RPMI8226 (cell line): ENCODE measurements around the gene RTN4IP1.
"Not testable (repeated sequence)": the region's sequence is repeated elsewhere in the genome, so short reads cannot be mapped to it uniquely, and the experiment has no call there.

Experiments used
- DNase-seq: peaks from one replicate; pipeline ENCODE4 v3.0.0-alpha.2; 2015

Gene RTN4IP1

GRCh38 chr6:106574741-106575458, 54.4 kb downstream of the RTN4IP1 start:
- no peak for DNase-seq

- DNase-seq = no peak
Measured at GRCh38 chr6:106572875-106573585, 56.3 kb downstream of the RTN4IP1 start.

DNA sequence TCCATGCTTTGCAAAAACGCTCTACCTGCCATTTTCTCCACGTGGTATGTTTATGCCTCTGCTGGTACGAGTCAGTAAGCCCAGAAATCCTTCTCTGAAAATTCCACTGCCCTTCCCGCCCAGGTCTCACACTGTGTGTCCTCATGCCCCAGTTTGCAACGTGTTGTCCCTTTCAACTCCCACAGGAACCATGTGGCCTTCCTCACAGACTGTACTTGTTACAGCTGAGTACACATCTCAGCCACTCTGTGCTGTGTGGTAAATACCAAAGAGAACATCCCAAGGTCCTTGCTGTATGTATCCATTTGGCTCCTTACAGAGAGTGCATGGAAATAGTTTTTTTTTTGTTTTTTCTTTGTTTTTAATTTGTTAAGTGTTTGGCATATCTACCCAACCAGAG, 56.9 kb downstream of the RTN4IP1 start:
- DNase-seq = no peak

- no peak for DNase-seq
Measured at GRCh38 chr6:106569428-106569827, 59.9 kb downstream of the RTN4IP1 start.

GRCh38 chr6:106568530-106568929, 60.8 kb downstream of the RTN4IP1 start:
- DNase-seq = no peak

GRCh38 chr6:106564476-106564875, 64.8 kb downstream of the RTN4IP1 start:
- DNase-seq = no peak

GRCh38 chr6:106563614-106564013, 65.7 kb downstream of the RTN4IP1 start:
- DNase-seq = no peak

GRCh38 chr6:106561686-106562405, 67.5 kb downstream of the RTN4IP1 start:
- no peak for DNase-seq

GRCh38 chr6:106560996-106561685, 68.2 kb downstream of the RTN4IP1 start:
- no peak for DNase-seq

DNA sequence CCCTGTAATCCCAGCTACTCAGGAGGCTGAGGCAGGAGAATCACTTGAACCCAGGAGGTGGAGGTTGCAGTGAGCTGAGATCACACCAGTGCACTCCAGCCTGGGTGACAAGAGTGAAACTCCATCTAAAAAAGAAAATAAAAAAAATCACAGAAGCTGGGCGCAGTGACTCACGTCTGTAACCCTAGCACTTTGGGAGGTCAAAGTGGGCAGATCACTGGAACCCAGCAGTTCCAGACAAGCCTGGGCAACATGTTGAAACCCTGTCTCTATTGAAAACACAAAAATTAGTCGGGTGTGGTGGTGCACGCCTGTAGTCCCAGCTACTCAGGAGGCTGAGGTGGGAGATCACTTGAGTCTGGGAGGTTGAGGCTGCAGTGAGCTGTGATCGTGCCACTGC, 69.6 kb downstream of the RTN4IP1 start:
- DNase-seq = not testable (repeated sequence)

GRCh38 chr6:106558364-106558763, 70.9 kb downstream of the RTN4IP1 start:
- no peak for DNase-seq

- DNase-seq = no peak
Measured at GRCh38 chr6:106557837-106558236, 71.5 kb downstream of the RTN4IP1 start.

DNA sequence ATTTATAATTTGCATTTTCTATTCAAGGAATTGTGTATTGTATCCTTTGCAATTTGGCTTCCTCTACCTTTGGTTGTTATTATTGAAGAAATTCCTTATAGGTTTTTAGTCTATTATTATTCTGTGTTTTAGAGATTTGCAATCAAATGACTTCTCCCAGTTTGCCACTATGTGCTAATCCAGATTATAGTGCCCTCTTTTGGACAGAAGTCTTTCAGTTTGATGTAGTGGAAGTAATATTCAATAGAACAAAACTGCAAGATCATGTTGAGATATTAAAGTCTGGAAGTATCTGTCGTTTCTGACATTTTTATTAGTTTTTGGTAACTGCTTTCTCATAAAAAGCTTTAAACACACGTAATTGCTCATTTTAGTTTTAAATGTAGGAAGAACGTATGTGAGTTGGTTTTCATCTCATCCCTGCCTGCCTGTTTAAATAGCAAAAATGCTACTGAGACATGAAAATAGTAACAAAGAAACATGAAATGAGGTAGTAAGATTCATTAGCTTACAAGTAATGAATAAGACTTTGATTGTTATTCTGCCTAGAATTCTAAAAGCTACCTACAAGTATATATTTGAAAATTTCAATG, 72.8 kb downstream of the RTN4IP1 start:
- peak; percentile 5 for DNase-seq

- DNase-seq = no peak
Measured at GRCh38 chr6:106555767-106556166, 73.5 kb downstream of the RTN4IP1 start.

GRCh38 chr6:106553440-106553839, 75.9 kb downstream of the RTN4IP1 start:
- DNase-seq = no peak

GRCh38 chr6:106551155-106551554, 78.1 kb downstream of the RTN4IP1 start:
- DNase-seq = no peak

GRCh38 chr6:106549521-106549920, 79.8 kb downstream of the RTN4IP1 start:
- no peak for DNase-seq

DNA sequence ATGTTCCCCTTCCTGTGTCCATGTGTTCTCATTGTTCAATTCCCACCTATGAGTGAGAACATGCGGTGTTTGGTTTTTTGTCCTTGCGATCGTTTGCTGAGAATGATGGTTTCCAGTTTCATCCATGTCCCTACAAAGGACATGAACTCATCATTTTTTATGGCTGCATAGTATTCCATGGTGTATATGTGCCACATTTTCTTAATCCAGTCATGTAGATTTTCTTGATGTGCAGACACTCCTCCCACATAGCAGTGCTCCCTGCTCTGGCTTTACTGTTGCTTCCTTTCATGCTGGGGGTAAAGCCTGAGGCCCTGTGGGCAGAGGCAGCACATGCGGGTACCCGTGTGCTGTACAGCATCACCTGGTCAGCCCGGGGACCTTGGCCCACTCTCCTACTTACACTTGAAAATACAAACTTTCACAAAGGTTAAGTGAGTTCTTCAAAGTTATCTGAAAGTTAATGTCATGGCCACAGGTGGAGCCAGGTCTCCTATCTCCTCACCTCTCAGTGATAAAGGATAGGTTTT, 80.3 kb downstream of the RTN4IP1 start:
- DNase-seq = not testable (repeated sequence)

DNA sequence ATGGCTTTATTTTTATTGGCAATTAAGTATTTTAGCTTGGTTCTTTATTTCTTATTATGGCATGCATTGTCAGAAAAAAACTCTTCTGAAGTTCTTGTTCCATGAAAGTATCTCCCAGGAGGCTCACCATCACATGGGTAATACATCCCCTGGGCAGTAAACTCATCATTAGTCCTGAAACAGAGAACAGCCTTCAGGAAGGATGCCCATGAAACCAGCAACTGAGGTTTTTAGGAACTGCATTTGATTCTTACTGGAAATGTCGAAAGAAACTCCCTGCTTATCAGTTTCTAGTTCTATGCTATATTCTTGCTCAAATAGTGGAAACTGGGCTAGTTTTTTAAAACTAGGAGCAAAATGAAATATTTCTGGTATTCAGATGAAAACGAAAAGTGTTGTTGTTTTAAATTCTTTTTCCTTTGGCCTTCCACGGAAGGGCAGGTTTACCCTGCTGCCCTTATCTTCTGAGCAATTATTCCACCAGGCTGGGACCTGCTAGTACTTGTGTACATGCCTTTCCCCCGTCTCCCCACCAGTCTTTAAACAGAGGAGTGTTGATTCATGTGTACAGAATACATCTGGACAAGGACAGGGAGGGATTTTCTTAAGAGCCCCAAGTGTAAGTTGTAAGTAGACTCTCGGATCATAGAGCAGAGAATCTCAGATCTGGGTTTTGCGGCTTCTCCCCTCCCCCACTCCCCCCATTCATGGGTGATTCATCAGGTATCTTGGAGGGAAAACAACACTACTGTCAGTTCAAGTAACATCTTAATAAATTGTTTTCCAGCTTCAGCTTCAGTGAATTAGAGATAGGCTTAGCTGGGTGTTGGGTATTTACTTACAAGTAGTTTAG, 81.5 kb downstream of the RTN4IP1 start:
- DNase-seq = no peak

DNA sequence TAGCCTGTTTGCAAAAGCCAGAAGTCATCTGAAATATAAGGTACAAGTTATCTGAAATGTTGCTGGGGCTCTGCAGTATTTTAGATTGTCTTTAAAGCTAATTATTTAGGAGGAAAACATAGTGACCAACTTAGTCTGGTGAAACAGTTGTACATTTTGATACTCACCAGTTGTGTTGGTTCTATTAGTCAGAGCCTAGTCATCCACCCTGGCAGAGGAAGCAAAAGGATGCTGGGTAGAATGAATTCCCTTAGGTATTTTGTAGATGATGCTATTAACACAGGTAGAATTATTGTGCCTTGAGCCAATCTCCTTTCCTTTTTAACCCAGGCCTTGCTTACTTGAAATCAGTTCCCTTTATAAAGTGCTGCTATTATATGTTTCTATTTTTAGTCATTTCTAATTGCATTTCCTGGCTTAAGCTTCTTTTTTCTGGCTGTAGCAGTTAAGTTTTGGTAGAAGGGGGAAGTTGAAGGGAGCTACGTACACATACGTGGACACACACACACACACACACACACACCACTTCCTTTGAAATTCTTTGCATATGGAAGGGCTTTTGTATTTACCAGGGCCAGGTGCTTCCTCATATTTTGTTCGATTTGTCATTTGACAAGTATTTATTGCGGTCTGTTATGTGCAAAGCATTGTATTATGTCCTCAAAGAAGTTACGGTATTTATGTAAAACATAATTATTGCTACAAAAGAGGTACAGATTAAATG, 82.4 kb downstream of the RTN4IP1 start:
- peak; percentile 9 for DNase-seq

GRCh38 chr6:106546261-106546690, 83.0 kb downstream of the RTN4IP1 start:
- no peak for DNase-seq
